ENCODE results near the gene ZGRF1.
"Not testable (repeated sequence)": the region's sequence is repeated elsewhere in the genome, so short reads cannot be mapped to it uniquely, and the experiment has no call there.

ZGRF1 gene

DNA sequence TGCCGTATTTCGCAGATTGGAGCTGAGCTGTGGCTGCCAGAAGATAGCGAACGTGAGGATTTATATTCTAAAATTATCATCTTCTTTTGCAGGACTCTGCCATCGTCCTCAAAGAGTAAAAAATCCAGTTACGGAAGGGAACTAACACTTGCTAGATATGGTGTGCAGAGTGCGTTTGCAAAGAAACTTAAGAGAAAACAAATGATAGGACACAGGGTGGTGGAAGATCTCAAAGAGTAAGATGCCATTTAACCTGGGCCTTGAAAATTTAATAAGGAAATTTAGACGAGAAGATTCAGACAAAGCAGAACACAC lies 800 bp upstream of the ZGRF1 start:
- DNase-seq (ENCODE audit: low read depth), result no peak

DNA sequence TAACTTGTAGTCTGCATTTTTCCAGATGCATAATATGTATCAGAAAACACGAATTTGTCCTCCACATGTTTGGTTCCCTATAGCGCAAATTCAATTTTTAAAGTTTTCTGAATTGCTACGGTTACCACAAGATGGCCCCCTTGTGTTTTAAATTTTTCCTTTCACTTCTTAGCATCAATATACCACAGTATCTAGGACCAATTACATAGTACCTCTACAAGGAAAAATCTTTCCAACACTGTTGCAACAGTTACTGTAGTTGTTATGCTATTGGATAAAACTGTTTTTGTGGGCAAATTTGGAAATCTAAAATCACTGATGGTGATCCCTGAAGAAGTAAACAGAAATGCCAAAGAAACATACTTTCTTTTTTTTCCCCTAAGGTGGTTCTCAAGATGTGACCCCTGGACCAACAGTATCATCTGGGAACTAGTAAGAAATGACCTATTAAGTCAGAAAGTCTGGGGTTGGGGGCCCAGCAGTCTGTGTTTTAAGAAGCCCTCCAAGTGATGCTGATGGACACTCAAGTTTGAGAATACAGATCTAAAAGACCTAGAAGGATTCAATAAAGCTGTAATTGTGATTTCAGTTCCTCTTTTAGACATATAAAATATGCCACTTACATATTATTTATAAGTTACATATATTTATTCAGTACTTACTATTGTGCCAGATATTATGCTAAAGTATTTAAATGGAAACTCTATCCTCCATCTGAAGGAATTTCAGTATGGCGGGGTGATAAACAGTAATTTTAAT lies 3.1 kb downstream of the ZGRF1 start:
- no peak for DNase-seq (ENCODE audit: low read depth)

DNA sequence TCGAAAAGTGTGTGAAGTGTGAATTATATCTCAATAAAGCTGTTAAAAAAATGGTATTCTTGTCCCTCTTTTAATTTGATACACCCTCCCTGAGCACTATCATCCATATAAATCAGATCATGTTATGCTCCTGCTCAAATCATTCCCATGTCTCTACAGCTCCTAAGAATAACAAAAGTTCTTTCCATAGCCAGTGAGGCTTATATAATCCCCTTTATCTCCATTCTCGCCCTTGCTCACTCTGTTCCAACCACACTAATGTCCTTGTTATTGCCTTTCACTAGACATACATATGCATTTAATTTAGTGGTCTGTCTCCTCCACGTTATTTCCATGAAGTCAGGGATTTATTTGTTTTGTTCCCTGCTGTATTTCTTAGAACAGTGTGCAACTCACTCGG lies 10.5 kb downstream of the ZGRF1 start:
- no peak for DNase-seq (ENCODE audit: low read depth)

DNA sequence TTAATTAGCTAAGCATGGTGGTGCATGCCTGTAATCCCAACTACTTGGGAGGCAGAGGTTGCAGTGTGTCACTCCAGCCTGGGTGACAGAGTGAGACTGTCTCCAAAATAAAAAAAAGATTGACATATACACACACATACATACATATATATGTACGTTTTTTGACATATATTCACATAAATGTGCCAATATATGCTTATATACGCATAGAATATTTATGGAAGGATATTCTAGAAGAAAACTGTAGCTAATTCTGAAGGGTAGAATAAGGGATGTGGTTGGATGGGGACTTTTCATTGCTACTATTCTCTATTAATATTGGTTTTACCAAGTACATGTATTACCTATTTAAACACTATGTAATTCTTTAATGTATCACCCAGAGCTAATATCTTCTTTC lies 19.7 kb downstream of the ZGRF1 start:
- no peak for DNase-seq (ENCODE audit: low read depth)

DNA sequence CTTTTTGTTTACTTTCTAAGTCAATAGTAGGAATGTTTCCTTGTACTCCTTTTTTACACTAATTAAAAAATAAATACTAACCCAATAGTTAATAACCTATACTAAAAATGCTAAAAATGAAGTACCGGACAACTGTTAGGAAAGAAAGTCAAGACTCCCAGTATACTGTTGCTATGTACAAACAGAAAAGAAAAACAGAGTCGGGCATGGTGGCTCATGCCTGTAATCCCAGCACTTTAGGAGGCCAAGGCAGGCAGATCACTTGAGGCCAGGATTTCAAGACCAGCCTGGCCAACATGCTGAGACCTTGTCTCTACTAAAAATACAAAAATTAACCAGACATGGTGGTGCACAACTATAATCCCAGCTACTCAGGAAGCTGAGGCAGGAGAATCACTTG lies 23.9 kb downstream of the ZGRF1 start:
- DNase-seq (ENCODE audit: low read depth), result not testable (repeated sequence)

DNA sequence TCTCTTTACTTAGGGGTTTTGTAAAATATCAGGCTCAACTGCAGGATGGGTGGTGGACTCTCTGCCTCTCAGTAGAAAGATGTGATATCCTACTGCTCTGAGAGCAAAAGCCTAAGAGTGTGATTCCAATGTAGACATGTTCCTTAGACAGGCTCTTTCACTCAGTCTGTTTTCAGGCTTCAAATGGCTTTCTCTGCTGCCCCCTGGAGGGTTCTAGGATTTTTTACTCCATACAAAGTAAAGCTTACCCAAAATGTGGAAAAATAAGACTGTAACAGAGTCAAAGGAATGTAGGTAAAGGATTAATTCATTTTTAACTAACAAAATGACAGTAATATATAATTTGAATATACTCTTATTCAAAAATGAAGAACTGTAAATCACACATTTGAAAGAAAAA lies 32.1 kb downstream of the ZGRF1 start:
- DNase-seq (ENCODE audit: low read depth), result no peak

DNA sequence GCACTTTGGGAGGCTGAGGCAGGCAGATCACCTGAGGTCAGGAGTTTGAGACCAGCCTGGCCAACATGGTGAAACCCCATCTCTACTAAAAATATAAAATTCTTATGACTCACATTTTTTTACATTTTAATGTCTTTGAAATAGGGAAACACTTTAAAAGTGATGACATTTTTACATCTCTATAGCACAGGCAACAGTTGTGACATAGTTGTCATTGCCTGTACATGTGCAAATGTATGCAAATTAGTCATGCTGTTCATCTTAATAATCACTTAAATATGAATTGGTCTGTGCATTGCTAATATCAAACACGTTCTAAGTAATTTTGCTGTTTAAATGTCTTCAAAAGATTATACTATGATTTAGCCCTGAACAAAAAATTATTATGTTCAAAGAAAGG lies 41.7 kb downstream of the ZGRF1 start:
- no peak for DNase-seq (ENCODE audit: low read depth)

DNA sequence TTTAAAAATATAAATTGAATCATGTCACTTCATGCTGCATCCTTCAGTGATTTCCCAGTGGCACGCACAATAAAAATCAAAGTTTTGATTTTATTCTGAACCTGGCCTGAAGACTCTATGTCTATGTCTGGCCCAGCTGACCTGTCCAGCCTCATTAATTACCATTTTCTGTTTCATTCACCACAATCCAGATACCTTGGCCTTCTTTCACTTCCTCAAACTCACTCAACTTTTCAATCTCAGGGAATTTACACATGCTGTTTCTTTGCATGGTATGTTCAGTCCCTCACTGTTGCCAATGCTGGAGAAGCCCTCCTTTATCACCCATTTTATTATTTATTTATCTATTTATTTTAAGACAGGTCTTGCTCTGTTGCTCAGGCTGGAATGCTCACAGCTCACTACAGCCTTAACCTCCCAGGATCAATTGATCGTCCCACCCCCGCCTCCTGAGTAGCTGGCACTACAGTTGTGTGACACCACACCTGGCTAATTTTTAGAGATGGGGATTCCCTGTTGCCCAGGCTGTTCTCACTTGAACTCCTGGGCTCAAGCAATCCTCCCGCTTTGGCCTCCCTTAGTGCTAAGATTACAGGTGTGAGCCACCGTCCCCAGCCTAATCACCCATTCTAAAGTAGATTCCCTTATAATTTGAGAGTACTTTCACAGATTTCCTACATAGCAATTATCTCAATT lies 43.1 kb downstream of the ZGRF1 start:
- DNase-seq (ENCODE audit: low read depth), result no peak

DNA sequence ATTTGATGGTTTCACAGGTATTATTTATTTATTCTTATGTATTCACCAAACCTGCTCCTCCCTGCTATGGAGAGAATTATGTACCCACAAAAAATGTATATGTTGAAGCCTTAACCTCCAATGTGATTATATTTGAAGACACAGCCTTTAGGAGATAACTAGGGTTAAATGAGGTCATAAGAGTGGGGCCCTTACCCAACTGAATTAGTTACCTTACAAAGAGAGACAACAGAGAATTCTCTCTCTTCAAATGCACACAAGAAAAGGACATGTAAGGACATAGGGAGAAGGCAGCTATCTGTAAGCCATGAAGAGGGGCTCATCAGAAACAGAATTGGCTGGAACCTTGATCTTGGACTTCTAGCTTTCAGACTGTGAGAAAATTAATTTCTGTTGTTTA lies 44.0 kb downstream of the ZGRF1 start:
- no peak for DNase-seq (ENCODE audit: low read depth)

DNA sequence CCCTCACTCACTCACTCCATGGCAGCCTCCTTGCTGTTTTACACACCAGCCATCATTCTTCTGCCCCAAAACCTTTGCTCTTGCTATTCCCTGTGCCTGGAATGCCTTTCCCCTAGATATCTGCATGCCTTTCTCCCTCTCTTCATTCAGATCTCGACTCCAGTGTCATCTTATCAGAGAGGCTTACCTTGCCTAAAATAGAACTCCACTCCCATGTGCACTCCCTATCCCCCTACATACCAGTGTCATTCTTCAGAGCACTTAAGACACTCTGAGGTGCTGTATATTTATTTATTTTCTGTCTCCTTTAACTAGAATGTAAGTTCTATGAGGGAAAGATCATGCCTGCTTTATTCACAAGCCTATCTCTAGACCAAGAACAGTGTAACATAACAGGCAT lies 45.1 kb downstream of the ZGRF1 start:
- DNase-seq (ENCODE audit: low read depth), result no peak

DNA sequence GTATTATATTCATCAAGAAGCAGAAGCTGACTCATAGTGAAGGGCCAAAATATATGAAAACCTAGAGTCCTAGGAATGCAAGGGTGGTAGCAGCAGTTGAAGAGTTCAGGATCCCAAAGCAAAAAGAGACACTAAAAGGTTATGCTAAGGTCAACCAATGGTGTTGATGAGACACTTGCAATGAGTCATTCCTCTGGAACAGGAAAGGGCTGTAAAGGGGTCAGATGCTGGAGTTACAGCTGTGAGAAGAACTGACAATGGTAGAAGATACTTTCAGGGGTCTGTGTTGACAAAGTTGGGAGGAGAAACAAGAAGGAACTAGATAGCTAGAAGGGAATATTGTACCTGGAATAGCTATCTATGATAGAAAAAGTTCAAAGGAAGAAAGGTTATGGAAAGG lies 47.5 kb downstream of the ZGRF1 start:
- DNase-seq (ENCODE audit: low read depth), result no peak

DNA sequence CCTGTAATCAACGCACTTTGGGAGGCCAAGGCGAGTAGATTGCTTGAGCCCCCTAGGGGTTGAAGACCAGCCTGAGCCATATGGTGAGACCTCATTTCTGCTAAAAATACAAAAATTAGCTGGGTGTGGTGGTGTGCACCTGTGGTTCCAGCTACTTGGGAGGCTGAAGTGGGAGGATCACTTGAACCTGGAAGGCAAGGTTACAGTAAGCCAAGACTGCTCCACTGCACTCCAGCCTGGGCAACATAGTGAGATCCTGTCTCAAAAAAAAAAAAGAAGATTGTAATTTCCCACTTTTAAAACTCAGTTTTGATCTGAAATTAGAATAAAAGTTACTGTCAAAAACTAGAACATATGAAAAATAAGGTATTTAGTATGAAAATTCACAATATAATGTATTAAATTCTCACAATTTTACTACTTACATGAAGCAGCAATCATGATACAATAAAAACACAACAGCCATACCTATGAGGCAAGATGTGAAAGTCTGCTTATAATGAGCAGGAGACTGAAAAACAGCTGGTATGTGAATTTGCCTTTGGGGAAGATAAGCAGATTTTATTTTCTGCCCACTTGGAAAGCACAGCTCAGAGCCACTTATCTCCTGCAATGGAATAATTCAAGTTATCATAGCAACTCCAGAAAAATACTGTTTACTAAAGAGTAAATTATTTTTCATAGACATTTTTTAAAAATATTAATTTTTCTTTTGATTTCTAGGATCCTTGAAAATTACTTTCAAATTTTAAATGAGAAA lies 50.6 kb downstream of the ZGRF1 start:
- DNase-seq (ENCODE audit: low read depth), result no peak

DNA sequence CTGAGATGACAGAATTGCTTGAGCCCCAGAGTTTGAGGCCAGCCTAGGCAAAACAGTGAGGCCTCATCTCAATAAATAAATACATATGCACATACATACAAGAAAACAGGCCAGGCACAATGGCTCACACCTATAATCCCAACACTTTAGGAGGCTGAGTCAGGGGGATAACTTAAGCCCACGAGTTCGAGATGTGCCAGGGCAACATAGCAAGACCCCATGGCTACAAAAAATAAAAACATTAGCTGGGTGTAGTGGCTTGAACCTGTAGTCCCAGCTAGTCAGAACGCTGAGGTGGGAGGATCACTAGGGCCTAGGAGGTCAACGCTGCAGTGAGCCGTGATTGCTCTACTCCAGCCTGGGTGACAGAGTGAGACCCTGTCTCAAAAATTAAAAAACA lies 69.2 kb downstream of the ZGRF1 start:
- no peak for DNase-seq (ENCODE audit: low read depth)

DNA sequence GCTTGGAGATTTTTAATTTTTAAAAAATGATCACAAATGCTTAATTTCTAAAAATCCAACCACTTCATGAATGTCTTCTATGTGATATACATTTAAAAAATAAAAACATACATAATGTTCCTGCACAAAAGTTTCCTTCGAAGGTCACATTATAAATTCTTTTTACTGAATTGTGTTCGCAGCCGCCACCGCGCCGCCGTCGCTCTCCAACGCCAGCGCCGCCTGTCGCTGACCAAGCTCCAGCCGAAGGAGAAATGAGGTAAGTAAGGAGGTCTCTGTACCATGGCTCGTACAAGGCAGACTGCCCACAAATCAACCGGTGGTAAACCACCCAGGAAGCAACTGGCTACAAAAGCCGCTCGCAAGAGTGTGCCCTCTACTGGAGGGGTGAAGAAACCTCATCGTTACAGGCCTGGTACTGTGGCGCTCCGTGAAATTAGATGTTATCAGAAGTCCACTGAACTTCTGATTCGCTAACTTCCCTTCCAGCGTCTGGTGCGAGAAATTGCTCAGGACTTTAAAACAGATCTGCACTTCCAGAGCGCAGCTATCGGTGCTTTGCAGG lies 71.9 kb downstream of the ZGRF1 start:
- no peak for DNase-seq (ENCODE audit: low read depth)

DNA sequence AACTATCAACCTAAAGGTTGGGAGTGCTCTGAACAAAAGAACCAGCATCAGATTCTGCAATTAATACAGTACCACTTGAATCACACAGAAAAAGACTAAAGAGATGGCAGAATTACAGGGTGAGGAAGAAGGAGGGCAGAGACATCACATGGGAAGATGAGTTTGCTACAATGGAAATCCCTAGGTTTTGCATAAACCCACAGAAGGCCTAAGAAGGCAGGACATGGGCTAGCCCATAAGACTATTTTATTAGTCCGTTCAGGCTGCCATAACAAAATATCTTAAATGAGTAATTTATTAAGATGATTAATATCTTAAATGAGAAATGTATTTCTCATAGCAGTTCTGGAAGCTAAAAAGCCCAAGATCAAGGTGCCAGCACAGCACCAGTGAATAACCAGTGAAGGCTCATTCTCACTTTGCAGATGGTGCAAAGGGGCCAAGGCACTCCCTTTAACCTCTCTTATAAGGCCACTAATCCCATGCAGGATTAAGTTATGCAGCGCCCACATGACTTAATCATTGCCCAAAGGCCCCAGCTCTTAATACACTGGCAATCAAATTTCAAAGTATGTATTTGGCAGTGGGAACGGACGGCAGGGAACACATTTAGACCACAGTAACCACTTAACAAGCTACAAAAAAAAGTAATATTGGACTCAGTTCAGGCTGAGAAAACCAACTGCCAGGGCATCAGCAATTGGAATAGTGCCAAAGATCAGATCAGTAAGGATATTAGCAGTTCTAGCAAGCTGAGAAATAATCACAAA lies 73.1 kb downstream of the ZGRF1 start:
- no peak for DNase-seq (ENCODE audit: low read depth)

DNA sequence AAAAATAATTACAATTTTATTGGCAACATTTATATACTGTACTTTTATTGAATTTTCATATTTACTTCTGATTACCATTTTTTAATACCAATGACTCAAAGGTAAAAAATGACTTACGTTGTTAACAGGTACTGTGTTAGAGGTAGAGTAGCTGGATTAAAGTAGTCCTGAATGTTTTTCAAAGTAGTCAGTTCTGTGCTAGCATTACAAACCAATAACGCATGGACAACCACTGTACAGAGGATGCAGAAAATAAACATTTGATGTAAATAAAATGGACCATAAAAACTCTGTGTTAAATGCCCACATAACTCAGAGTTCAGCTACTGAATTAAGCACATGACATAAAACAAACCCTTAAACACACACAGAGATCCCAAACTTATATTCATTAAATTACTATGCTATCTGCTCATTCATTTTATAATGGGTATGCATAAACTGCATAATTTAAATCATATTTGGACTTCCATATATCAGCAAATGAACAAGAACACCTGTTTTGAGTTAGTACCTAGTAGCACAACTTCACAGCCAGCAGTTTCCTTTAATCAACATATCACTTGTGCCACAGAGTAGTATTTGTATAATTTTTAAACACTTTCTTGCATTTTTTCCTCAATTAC lies 74.3 kb downstream of the ZGRF1 start:
- no peak for DNase-seq (ENCODE audit: low read depth)

DNA sequence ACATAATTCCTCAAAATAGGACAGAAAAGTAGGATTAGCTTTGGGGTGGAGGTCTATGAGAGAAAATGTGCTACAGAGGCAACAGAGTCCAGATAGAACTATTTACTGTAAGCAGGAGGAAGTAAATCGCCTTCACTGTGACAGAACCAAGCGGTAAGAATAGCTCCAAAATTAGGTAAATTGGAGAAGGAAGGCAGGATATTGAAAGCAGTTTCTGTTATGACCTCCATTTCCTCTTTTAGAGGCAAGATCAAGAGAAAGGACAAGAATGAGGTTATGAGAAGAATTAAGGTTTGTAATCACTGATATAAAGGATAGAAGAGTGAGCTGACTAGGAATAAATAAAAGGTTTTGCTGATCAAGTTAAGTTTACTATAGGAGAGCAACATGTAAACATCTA lies 76.6 kb downstream of the ZGRF1 start:
- no peak for DNase-seq (ENCODE audit: low read depth)

DNA sequence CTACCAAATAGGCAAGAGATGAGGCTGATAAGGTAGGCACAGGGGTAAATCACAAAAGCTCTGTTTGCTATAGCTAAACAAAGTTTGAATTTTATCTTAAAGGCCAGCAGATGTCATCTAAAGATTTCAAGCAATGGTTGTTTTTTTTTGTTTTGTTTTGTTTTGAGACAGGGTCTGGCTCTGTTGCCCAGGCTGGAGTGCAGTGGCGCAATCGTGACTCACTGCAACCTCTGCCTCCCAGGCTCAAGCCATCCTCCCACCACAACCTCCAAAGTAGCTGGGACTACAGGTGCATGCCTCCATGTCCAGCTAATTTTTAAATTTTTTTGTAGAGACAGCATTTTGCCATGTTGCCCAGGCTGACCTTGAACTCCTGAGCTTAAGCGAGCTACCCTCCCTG lies 77.7 kb downstream of the ZGRF1 start:
- DNase-seq (ENCODE audit: low read depth), result no peak

DNA sequence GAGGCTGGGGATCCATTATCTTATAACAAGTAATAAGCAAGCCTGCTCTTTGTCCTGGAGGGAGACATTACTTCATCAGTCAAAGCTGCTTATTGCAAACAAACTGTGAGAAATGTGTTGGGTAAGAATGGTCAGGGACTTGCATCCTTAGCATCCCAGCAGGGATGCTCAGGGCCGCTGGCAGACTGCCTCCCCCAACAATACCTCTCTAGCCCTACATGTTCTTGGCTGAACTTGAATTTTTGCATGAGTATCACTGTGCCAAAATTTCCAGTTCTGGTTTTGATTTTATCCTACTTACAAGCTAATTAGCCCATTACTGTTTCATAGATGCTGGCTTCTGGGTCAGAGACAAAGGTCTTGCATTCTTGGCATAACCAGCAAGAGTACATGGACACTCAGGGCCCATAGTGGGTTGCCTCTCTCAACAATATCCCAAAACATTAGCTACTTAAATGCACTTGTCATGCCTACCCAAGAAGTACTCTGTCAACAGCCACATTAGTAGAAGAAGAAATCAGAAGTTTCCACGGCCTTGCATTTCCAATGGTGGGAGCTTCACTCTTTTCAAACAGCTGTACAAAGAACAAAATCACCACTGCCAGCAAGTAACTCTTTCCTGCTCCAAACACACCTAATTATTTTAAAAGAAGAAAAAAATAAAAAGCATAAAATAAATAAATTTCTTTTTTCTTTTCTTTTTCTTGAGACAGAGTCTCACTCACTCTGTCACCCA lies 78.9 kb downstream of the ZGRF1 start:
- no peak for DNase-seq (ENCODE audit: low read depth)

DNA sequence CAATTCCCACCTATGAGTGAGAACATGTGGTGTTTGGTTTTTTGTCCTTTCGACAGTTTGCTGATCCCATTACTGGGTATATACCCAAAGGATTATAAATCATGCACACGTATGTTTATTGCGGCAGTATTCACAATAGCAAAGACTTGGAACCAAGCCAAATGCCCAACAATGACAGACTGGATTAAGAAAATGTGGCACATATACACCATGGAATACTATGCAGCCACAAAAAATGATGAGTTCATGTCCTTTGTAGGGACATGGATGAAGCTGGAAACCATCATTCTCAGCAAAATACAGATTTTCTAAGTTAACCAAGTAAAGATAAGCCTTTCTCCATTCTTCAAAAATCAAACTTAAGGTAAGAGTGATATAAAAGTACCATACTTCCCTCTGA lies 82.4 kb downstream of the ZGRF1 start:
- DNase-seq (ENCODE audit: low read depth), result not testable (repeated sequence)

DNA sequence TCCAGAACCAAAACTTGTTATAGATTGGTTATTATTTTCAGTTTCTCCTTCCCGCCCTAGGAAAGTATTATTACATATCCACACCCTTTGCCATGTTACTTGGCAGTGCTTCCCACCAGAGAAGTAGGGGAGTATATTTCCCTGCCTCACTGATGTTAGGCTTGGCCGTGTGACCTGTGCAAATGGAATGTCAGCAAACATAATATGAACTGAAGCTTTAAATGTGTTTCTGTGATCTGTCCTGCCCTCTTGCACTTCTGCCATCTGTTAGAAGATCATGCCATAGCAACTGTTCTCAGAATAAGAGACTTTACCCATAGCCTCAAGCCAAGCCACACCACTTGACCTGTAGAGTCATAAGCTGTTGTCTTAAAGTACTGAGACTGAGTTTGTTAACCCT lies 84.0 kb downstream of the ZGRF1 start:
- no peak for DNase-seq (ENCODE audit: low read depth)
